K562 (cell line): ENCODE results near the gene SYS1. TPM values are rescaled to one million over a fixed set of nuclear protein-coding genes. Genes with fewer than 3 reads are reported as not detected.

Source experiments
- CREB1 ChIP-seq, 2 experiments: sonication (generic) in 1 of 2; formaldehyde crosslinking in 1 of 2; IDR thresholded peaks; 2 replicates each; pipeline versions ENCODE4 v1.6.1 to v1.8.0; 2012 to 2022; ENCODE audit warnings: inconsistent platforms in 1 of 2, mild to moderate bottlenecking in 1 of 2, missing genetic modification reagents in 1 of 2, moderate library complexity in 1 of 2
- ESRRA ChIP-seq: fragments of 450-650 bp; IDR thresholded peaks from 2 replicates; pipeline ENCODE4 v1.6.1; 2014; ENCODE audit warnings: low read depth, mild to moderate bottlenecking, moderate library complexity, borderline replicate concordance
- HDAC1 ChIP-seq, 2 experiments: fragments of 450-650 bp; IDR thresholded peaks; 2 replicates each; pipeline ENCODE4 v1.6.1; 2016 to 2017; ENCODE audit warnings: inconsistent platforms in 1 of 2, mild to moderate bottlenecking in 1 of 2, moderate library complexity in 1 of 2
- HOXB6 ChIP-seq: fragments of 250-450 bp; sonication (Bioruptor Pico); IDR thresholded peaks from 2 replicates; pipeline ENCODE4 v1.5.1; 2022; ENCODE audit warnings: mild to moderate bottlenecking, borderline replicate concordance
- ILF3 ChIP-seq: fragments of 450-650 bp; IDR thresholded peaks from 2 replicates; pipeline ENCODE4 v1.6.1; 2018; ENCODE audit warnings: antibody characterized with exemption, mild to moderate bottlenecking, moderate library complexity, borderline replicate concordance
- NFE2L1 ChIP-seq: fragments of 450-650 bp; IDR thresholded peaks from 2 replicates; pipeline ENCODE4 v1.6.1; 2016; ENCODE audit warnings: missing genetic modification characterization, low read depth, mild to moderate bottlenecking, missing compliant biosample characterization, moderate library complexity, borderline replicate concordance
- NR3C1 ChIP-seq: sonication (generic); formaldehyde crosslinking; IDR thresholded peaks from 2 replicates; pipeline ENCODE4 v1.8.1; 2022; ENCODE audit warnings: missing genetic modification reagents
- PCBP2 ChIP-seq: fragments of 200-400 bp; formaldehyde crosslinking; IDR thresholded peaks from 2 replicates; pipeline ENCODE4 v1.6.1; 2018; ENCODE audit warnings: low read length, low read depth, mild to moderate bottlenecking, moderate library complexity; ENCODE audit not compliant: poor library complexity, severe bottlenecking
- RERE ChIP-seq: sonication (generic); formaldehyde crosslinking; IDR thresholded peaks from 2 replicates; pipeline ENCODE4 v1.8.0; 2023; ENCODE audit warnings: missing genetic modification reagents, mild to moderate bottlenecking, borderline replicate concordance
- ZBTB2 ChIP-seq: fragments of 450-650 bp; IDR thresholded peaks from 2 replicates; pipeline ENCODE4 v1.6.1; 2016; ENCODE audit warnings: antibody characterized with exemption
- ZNF224 ChIP-seq: sonication (generic); formaldehyde crosslinking; IDR thresholded peaks from 2 replicates; pipeline ENCODE4 v1.8.0; 2022; ENCODE audit warnings: mild to moderate bottlenecking, missing genetic modification reagents
- polyA plus RNA-seq, 8 experiments: library from polyadenylated mRNA; depleted of rRNA in 4 of 8; stranded (reverse) in 5 of 8; unstranded in 3 of 8; fragments of >200 nt; fragmentation: Nextera tagmentation in 2 of 8; fragmentation: Illumina TruSeq in 1 of 8; extraction: Ambion mirVana in 2 of 8; extraction: Trizol in 1 of 8; gene quantifications; 2 replicates each; pipeline versions ENCODE4 v1.2.1 to v1.2.3, GENCODE V29; 2011 to 2014; ENCODE audit warnings: inconsistent platforms in 1 of 8, missing spikeins in 1 of 8
- total RNA-seq, 7 experiments: library from RNA; depleted of rRNA in 6 of 7; stranded (reverse); fragments of >200 nt in 6 of 7; fragmentation: Illumina TruSeq in 2 of 7; extraction: Trizol in 2 of 7; gene quantifications; 2 replicates each; pipeline versions ENCODE4 v1.2.1 to v1.2.3, GENCODE V29; 2011 to 2021; ENCODE audit warnings: low replicate concordance in 1 of 7
- TF ChIP-seq, protein P1 (sequence below): fragments of 250-450 bp; sonication (Bioruptor Pico); IDR thresholded peaks from 2 replicates; pipeline ENCODE4 v1.5.0; 2021; ENCODE audit warnings: mild to moderate bottlenecking, moderate library complexity
- TF ChIP-seq, protein P2 (sequence below): fragments of 250-450 bp; sonication (Bioruptor Pico); IDR thresholded peaks from 2 replicates; pipeline ENCODE4 v1.5.1; 2021; ENCODE audit warnings: mild to moderate bottlenecking

The SYS1 gene
- total and polyA plus RNA-seq, 9 of the 15 experiments (the other 6 are each of a cell fraction or from before 2014, with no cell fraction given) = 11.1 to 25.2 (median 17.5) TPM

DNA sequence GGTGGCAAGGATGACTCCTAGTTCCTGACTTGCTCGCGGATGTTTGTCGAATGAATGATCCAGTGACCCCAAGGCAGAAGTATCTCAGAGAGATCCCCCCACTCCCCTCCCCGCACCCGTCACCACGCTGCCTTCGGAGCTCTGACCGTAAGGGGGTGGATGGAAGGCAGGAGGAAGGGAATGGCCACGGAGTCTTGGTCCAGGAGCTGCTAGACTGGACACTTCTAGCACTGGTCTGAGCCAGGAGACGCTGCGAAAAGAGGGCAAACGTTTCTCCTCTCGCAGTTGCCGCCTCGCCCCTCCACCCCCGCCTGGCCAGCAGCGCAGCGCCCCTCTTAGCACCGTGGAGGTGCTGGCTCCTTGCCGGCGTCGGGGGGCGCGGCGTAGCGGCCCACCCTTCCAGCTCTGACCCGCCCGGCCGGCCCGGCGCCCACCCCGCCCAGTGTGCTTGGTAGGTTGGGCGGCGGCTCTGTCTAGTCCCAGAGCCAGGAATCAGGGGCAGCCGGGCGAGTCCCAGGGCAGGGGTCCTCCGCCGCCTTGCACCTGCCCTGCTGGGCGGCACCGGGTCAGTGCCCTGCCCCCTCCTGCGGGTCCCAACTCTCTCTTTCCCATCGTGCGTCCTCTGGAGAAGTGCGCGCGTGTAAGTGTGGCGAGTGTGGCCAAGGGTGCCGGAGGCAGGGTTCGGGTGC is 42.8 kb downstream of the SYS1 start (continued):
- TF ChIP-seq, protein P1, sequence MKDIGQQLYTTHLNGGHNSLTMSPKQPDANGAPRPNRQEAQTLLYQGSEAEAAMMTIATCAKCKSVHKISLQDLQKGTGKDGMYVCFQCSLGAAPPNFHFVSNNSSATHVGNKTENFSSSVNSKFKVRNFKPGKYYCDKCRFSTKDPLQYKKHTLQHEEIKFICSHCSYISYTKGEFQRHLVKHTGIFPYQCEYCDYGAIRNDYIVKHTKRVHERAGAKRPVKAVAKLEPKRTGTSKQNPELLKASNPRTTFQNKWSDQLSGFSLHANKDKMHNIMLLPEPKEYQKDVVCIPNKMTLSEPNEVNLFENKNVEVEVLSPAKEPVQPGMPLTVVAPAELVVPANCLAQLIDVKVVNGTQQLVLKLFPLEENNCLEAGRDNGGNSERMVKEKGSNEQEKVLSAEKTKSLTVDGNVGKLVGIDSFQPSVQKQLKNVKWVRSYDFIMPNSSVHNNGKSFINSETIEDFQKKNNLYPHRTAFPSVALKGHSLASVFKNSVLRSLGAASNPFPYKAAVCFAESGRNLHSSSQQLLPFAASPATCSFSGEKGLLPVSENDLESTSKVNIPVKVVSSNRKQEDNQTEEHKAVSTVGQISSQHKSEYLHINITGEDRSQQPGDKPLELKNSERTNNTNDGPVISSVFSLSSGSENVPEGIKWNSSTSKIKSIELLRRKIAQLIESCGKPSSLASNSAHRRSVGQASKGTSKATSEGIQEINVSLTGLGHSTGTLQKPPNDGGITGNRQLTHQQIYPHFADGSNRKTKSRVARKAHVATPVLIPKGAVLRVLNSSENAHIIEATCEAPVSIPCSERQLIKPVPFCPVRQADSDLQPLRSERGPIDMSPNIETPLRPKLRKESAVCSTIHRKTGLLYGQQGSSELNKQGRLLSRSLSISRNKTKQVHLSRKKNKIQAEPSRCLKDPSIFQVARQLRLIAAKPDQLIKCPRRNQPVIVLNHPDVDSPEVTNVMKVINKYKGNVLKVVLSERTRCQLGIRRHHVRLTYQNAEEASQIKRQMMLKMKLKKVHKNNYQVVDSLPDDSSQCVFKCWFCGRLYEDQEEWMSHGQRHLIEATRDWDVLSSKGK (CRISPR knock-in tag) = no peak
- TF ChIP-seq ZBTB2 (0 out of 2 replicates have a peak, but pooled peaks have one; percentile 19), PCBP2 (no peak), CREB1 (IDR thresholded peaks at IDR 0.05) (no peak), CREB1 (CRISPR knock-in tag; IDR thresholded peaks at IDR 0.05) (no peak), RERE (no peak), NR3C1 (CRISPR knock-in tag) (0 out of 2 replicates have a peak, but pooled peaks have one; percentile 19), ILF3 (no peak), NFE2L1 (no peak), HOXB6 (CRISPR knock-in tag) (no peak), ZNF224 (CRISPR knock-in tag) (no peak), ESRRA (no peak), HDAC1 (IDR thresholded peaks at IDR 0.05) (0 out of 4 replicates have a peak, but pooled peaks of 1 of the 2 experiments have one; percentile 27)
- TF ChIP-seq, protein P2, sequence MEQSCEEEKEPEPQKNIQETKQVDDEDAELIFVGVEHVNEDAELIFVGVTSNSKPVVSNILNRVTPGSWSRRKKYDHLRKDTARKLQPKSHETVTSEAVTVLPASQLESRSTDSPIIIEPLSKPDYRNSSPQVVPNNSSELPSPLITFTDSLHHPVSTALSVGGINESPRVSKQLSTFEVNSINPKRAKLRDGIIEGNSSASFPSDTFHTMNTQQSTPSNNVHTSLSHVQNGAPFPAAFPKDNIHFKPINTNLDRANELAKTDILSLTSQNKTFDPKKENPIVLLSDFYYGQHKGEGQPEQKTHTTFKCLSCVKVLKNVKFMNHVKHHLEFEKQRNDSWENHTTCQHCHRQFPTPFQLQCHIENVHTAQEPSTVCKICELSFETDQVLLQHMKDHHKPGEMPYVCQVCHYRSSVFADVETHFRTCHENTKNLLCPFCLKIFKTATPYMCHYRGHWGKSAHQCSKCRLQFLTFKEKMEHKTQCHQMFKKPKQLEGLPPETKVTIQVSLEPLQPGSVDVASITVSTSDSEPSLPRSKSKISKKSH (CRISPR knock-in tag) = no peak
